ENCODE measurements around the gene SPEN. TPM values are rescaled to one million over a fixed set of nuclear protein-coding genes. Genes with fewer than 3 reads are reported as not detected.
A peak's percentile ranks its signal among the peaks of the same experiment; 100 is the strongest.

SPEN gene
- total RNA-seq, 4 donors from 2014 or later, result 18.8 to 104 (median 73.8) TPM

DNA sequence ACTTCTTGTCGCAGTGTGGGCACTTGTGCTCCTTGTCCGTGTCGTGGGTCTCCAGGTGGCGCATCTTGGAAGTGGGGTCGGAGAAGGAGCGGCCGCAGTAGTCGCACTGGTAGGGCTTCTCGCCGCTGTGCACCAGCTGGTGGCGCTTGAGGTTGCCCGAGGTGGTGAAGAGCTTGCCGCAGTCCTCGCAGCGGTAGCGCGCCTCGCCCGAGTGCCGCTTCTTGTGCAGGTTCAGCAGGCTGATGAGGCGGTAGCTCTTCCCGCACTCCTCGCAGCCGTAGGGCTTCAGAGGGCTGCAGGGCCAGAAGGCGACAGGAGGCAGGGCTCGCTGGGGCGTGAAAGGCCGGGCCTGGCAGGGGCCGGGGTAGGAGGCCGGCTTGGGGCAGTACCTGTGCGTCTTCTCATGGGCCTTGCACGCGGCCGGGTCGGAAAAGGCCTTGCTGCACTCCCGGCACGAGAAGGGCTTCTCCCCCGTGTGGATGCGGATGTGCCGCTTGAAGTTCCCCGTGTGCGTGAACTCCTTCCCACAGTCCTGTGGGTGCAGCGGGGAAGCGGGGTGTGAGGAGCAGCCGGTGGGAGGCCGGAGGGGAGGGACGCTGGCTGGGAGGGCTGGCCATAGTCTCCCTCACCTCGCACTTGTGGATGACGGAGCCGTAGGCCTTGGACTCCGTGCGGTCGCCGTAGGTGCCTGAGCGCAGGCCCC lies 97.0 kb downstream of the SPEN start:
- no peak overlapping the region for H3K27ac ChIP-seq
- H3K9me3 ChIP-seq, result no peaks in the 10 kb centered on the region
- H3K36me3 ChIP-seq, result no peaks in the 10 kb centered on the region
- no peaks in the 10 kb centered on the region for H3K27me3 ChIP-seq
- intact Hi-C loops (cut with DNase I; ENCODE audit: low total_unique reads), result no loop called here
- TF ChIP-seq, protein P1, sequence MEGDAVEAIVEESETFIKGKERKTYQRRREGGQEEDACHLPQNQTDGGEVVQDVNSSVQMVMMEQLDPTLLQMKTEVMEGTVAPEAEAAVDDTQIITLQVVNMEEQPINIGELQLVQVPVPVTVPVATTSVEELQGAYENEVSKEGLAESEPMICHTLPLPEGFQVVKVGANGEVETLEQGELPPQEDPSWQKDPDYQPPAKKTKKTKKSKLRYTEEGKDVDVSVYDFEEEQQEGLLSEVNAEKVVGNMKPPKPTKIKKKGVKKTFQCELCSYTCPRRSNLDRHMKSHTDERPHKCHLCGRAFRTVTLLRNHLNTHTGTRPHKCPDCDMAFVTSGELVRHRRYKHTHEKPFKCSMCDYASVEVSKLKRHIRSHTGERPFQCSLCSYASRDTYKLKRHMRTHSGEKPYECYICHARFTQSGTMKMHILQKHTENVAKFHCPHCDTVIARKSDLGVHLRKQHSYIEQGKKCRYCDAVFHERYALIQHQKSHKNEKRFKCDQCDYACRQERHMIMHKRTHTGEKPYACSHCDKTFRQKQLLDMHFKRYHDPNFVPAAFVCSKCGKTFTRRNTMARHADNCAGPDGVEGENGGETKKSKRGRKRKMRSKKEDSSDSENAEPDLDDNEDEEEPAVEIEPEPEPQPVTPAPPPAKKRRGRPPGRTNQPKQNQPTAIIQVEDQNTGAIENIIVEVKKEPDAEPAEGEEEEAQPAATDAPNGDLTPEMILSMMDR (IDR thresholded peaks at IDR 0.05), result no peak
- no peak for TF ChIP-seq POLR2A (IDR thresholded peaks at IDR 0.05)
- peak; percentile 16 to 22 for DNase-seq
- H3K4me3 ChIP-seq, result no peak overlapping the region
- H3K4me1 ChIP-seq, result no peaks in the 10 kb centered on the region

DNA sequence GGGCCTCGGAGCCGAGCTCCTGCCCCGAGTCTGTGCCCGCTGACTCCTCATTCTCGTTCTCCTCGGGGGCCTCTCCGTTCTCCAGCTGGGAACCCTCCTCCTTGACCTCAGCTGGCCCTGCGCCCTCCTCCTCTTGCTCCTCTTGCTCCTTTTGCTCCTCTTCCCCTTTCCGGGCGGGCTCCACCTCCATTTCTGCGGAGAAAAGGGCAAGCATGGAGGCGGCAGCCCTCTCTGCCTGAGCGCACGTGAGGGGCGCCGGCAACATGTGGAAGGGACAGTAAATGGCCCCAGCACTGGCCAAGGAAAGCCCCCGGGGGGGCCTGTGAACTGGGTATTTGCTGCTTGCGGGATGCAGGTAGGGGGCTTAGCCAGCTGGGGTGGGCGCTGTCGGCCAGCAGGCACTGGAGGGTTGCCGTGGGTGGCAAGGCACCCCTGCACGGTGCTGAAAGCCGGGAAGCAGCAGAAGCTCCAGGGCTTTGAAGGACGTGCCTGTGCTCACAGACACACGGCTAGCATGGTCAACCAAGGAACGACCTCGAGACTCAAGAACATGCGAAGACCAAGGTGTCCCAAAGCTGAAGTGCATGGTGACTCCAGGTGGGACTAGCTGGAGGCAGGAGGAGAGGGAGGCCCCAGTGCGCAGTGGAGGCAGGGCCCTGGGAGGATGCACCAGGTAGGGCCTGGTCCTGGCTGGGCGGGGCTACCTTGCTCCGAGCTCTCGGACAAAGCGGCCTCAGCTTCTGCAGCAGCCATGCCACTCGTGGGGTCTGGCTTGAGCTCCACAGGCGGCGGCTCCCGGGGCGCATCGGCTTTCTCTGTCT lies 97.7 kb downstream of the SPEN start:
- Histone ChIP-seq H3K9me3 (no peaks in the 10 kb centered on the region), H3K27me3 (no peaks in the 10 kb centered on the region), H3K4me1 (peaks cover 3 to 4% of the 10 kb centered on the region in 2 donors), H3K4me3 (no peak overlapping the region), H3K36me3 (no peaks in the 10 kb centered on the region), H3K27ac (no peak overlapping the region)
- intact Hi-C loops (cut with DNase I; ENCODE audit: low total_unique reads), result no loop called here
- peak; percentile 13 to 17 for DNase-seq
- TF ChIP-seq, protein P1 (IDR thresholded peaks at IDR 0.05), result no peak
- TF ChIP-seq POLR2A (IDR thresholded peaks at IDR 0.05), result no peak

DNA sequence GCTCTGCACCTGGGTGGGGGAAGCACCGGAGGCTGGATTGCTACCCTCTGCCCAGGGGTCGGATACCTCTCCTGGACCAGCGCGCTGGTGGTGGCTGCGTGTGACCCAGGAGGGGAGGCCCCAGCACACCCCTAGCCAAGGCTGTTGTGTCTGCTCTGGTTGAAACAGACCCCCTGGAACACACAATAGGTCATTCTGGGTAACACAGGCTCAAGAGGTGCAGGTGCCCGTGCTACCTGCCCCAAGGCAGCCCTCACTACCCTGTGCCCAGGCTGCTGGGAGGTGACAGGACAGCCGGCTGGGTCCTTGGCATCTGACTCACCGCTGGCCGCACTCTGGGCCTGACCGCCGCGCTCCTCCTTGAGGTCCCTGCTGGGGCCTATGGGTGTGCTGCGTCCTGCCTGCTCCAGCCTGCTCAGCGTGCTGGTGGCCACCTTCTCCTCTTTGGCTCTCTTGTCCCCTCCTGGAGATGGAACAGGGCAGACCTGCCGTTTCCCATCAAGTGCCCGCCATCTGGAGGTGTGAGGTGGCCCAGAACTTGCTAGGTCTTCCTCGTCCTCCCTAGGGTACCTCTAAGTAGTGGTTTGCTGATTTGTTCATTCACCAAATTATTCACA lies 98.4 kb downstream of the SPEN start:
- H3K27ac ChIP-seq, result no peak overlapping the region
- H3K4me3 ChIP-seq, result no peak overlapping the region
- no peak for DNase-seq
- peaks cover 8 to 11% of the 10 kb centered on the region in 2 donors for H3K4me1 ChIP-seq
- intact Hi-C loops (cut with DNase I; ENCODE audit: low total_unique reads), result no loop called here
- H3K9me3 ChIP-seq, result no peaks in the 10 kb centered on the region
- no peaks in the 10 kb centered on the region for H3K36me3 ChIP-seq
- H3K27me3 ChIP-seq, result no peaks in the 10 kb centered on the region
- TF ChIP-seq POLR2A (IDR thresholded peaks at IDR 0.05), result no peak
- TF ChIP-seq, protein P1 (IDR thresholded peaks at IDR 0.05), result no peak

DNA sequence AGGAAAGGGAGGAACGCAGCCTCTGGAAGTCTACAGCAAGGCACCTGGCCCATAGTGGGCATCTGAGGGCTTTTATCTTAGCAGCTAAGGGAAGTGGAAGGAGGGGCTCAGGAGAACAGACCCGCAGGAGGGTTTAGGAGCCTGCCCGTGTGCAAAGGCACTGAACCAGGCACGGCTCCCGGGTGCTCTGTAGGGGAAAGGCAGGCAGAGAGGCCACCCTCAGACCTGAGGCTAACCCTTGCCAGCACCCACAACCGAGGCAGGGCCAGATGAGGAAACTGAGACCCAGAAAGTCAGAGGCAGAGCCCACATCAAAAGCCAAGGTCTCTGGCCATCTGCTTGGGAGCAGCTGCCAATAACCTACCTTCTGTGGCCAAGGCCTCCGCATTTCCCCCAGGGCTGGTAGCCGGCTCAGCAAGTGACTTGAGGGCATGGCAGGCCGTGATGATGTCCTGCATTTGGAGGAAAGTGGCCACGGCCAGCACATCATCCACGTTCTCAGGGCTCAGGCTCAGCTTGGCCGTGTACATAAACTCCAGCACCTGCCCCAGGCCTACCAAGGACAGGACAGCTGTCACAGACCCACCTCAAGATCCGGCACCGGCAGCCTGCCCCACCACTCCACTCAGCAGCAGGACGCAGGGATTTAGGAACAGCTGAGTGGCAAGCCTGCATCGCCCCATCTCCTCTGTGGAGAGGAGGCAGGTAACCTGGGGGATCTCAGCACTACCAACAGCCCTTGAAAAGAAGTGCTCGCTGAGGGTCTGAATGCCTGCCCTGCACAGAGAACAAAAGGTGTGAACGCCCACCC lies 99.3 kb downstream of the SPEN start:
- TF ChIP-seq POLR2A (IDR thresholded peaks at IDR 0.05), result no peak
- TF ChIP-seq, protein P1 (IDR thresholded peaks at IDR 0.05), result no peak
- Histone ChIP-seq H3K36me3 (no peaks in the 10 kb centered on the region), H3K27me3 (no peaks in the 10 kb centered on the region), H3K27ac (no peak overlapping the region), H3K9me3 (no peaks in the 10 kb centered on the region), H3K4me1 (peaks cover 8 to 19% of the 10 kb centered on the region in 2 donors), H3K4me3 (no peak overlapping the region)
- intact Hi-C loops (cut with DNase I; ENCODE audit: low total_unique reads), result no loop called here
- DNase-seq, result peak in 1 of 2 donors; percentile 14

Data from uterus (tissue), 4 donors.